GM12878 (cell line): Measurements from ENCODE around the gene ATG14. TPM values are rescaled to one million over a fixed set of nuclear protein-coding genes. Genes with fewer than 3 reads are reported as not detected.

Experiments used
- ATAC-seq: fragments of 200-7000 bp; cut with Tn5 transposase; 3 replicates; pipeline ENCODE4 v1.9.1; 2020; ENCODE audit warnings: mild to moderate bottlenecking, moderate library complexity
- BruUV-seq: library from RNA; stranded (reverse); fragments of 400-500 nt; replicated peaks from 2 replicates; lab custom pipeline; 2021; lab: Mats Ljungman, UMichigan
- CTCF ChIA-PET: fragments of 300-600 bp; sonication (Branson Sonifier 250); formaldehyde crosslinking; extraction: SDS; loops from one replicate; lab custom pipeline; 2021; ENCODE audit warnings: inconsistent platforms; lab: Yijun Ruan, JAX
- POLR2A ChIA-PET: fragments of 350-600 bp; formaldehyde crosslinking; extraction: SDS; loops from one replicate; lab custom pipeline; 2021; ENCODE audit warnings: inconsistent platforms; lab: Charles Lee
- RAD21 ChIA-PET: fragments of 300-600 bp; sonication (Branson Sonifier 250); formaldehyde crosslinking; loops from one replicate; lab custom pipeline; 2023; ENCODE audit warnings: antibody characterized with exemption; ENCODE audit not compliant: unreplicated experiment; lab: Charles Lee
- SMC1A ChIA-PET: fragments of 300-600 bp; sonication (Branson Sonifier 250); formaldehyde crosslinking; loops from one replicate; lab custom pipeline; 2023; ENCODE audit not compliant: unreplicated experiment, uncharacterized antibody; lab: Charles Lee
- DNase-seq: peaks from one replicate; pipeline ENCODE4 v3.0.0-alpha.2; 2011; ENCODE audit warnings: low read depth, low spot score
- FAIRE-seq: peaks from 3 replicates; lab custom pipeline; 2011; peaks lifted over from hg19 to GRCh38; lab: Jason Lieb, UNC
- H2AFZ ChIP-seq: 2 replicates; pipeline ENCODE4 v1.6.0; 2011; ENCODE audit warnings: low read depth, low read length, control low read depth; ENCODE audit not compliant: control insufficient read depth
- H3K27ac ChIP-seq: 2 replicates; pipeline ENCODE4 v1.5.1; 2011; ENCODE audit warnings: control low read depth; ENCODE audit not compliant: control insufficient read depth, insufficient read depth
- H3K27me3 ChIP-seq, 2 experiments: replicated peaks in 1 of 2; 2 replicates each; pipeline versions ENCODE4 v1.6.0 to v1.6.1; 2011; ENCODE audit warnings: low read length in 1 of 2; ENCODE audit not compliant: control insufficient read depth in 2 of 2, insufficient read depth in 2 of 2
- H3K36me3 ChIP-seq, 2 experiments: 2 replicates each; pipeline ENCODE4 v1.5.1; 2011; ENCODE audit warnings: low read length in 1 of 2; ENCODE audit not compliant: control insufficient read depth in 2 of 2, insufficient read depth in 2 of 2
- H3K4me1 ChIP-seq: 2 replicates; pipeline ENCODE4 v1.6.1; 2011; ENCODE audit warnings: mild to moderate bottlenecking, low read length, moderate library complexity, mixed read lengths; ENCODE audit not compliant: control insufficient read depth, insufficient read depth
- H3K4me2 ChIP-seq: 2 replicates; pipeline ENCODE4 v1.6.0; 2011; ENCODE audit warnings: control low read depth; ENCODE audit not compliant: control insufficient read depth, insufficient read depth
- H3K4me3 ChIP-seq: fragments of 200-600 bp; sonication (generic); 2 replicates; pipeline ENCODE4 v1.5.1; 2016
- H3K79me2 ChIP-seq: 2 replicates; pipeline ENCODE4 v1.6.0; 2011; ENCODE audit warnings: low read length; ENCODE audit not compliant: control insufficient read depth, insufficient read depth
- H3K9ac ChIP-seq: 2 replicates; pipeline ENCODE4 v1.8.0; 2011; ENCODE audit warnings: low read length, control low read depth, mixed read lengths; ENCODE audit not compliant: control insufficient read depth, insufficient read depth
- H3K9me3 ChIP-seq: replicated peaks from 3 replicates; pipeline ENCODE4 v1.5.1; 2011; ENCODE audit warnings: mild to moderate bottlenecking, low read length; ENCODE audit not compliant: control insufficient read depth, insufficient read depth
- H4K20me1 ChIP-seq: 2 replicates; pipeline ENCODE4 v1.6.0; 2011; ENCODE audit not compliant: control insufficient read depth, insufficient read depth
- ASH2L ChIP-seq: fragments of 300-600, 200-600 bp; sonication (generic); IDR thresholded peaks from 2 replicates; pipeline ENCODE4 v1.6.1; 2017; ENCODE audit warnings: low read depth, mild to moderate bottlenecking, borderline replicate concordance
- ATF2 ChIP-seq: IDR thresholded peaks from 2 replicates; pipeline ENCODE4 v1.6.1; 2012; ENCODE audit warnings: low read length, inconsistent platforms
- BCLAF1 ChIP-seq: fragments of 450-650 bp; IDR thresholded peaks from 2 replicates; pipeline ENCODE4 v1.6.1; 2017; ENCODE audit warnings: antibody characterized with exemption, mild to moderate bottlenecking, moderate library complexity
- CREM ChIP-seq: IDR thresholded peaks from 2 replicates; pipeline ENCODE4 v1.6.1; 2014; ENCODE audit warnings: antibody characterized with exemption, low read depth
- EED ChIP-seq: sonication (generic); IDR thresholded peaks from 2 replicates; pipeline ENCODE4 v1.6.1; 2016; ENCODE audit warnings: antibody characterized with exemption, low read depth
- HCFC1 ChIP-seq: fragments of 150-350 bp; IDR thresholded peaks from 2 replicates; pipeline ENCODE4 v1.6.1; 2014; ENCODE audit warnings: low read length
- MTA2 ChIP-seq: fragments of 450-650 bp; IDR thresholded peaks from 2 replicates; pipeline ENCODE4 v1.6.1; 2016; ENCODE audit warnings: low read depth, mild to moderate bottlenecking, moderate library complexity
- MXI1 ChIP-seq: fragments of 150-350 bp; IDR thresholded peaks from 2 replicates; pipeline ENCODE4 v1.6.1; 2011; ENCODE audit warnings: low read depth, mild to moderate bottlenecking, inconsistent platforms, low read length, improper control_type of control experiment
- NBN ChIP-seq: fragments of 450-650 bp; IDR thresholded peaks from 2 replicates; pipeline ENCODE4 v1.6.1; 2016
- RELA ChIP-seq: fragments of 450-650 bp; IDR thresholded peaks from 2 replicates; pipeline ENCODE4 v1.8.0; 2014; ENCODE audit warnings: borderline replicate concordance; ENCODE audit not compliant: partially characterized antibody
- RELB ChIP-seq: fragments of 450-650 bp; IDR thresholded peaks from 2 replicates; pipeline ENCODE4 v1.6.1; 2017; ENCODE audit warnings: low read depth, mild to moderate bottlenecking, moderate library complexity
- SREBF1 ChIP-seq: IDR thresholded peaks from 2 replicates; pipeline ENCODE4 v1.6.1; 2012; ENCODE audit warnings: mild to moderate bottlenecking, low read length
- SUPT20H ChIP-seq: IDR thresholded peaks from 2 replicates; pipeline ENCODE4 v1.6.1; 2011; ENCODE audit warnings: low read depth, mild to moderate bottlenecking, low read length, moderate library complexity, borderline replicate concordance; ENCODE audit not compliant: control insufficient read depth
- TCF7 ChIP-seq: IDR thresholded peaks from 2 replicates; pipeline ENCODE4 v1.6.1; 2014; ENCODE audit warnings: antibody characterized with exemption, borderline replicate concordance
- WGBS: methylation state at CpG from one replicate; pipeline ENCODE4 v1.1.6; 2016; ENCODE audit warnings: low lambda C conversion rate; ENCODE audit not compliant: insufficient replicate concordance, insufficient coverage; ENCODE audit errors: missing lambda C conversion rate; 5-methylcytosine and 5-hydroxymethylcytosine counted together
- in situ Hi-C: fragments of 300-500 bp; cut with MboI; formaldehyde crosslinking; loops from 9 replicates; pipeline ENCODE4 v1.14.3; 2018; ENCODE audit warnings: mixed read lengths
- intact Hi-C: fragments of 100-400 bp; cut with micrococcal nuclease; formaldehyde crosslinking; loops from one replicate; pipeline ENCODE4 v1.14.2; 2022; ENCODE audit not compliant: unreplicated experiment
- polyA plus RNA-seq, 11 experiments: library from polyadenylated mRNA; depleted of rRNA in 4 of 11; unstranded in 6 of 11; stranded (reverse) in 5 of 11; fragments of >200 nt; fragmentation: Nextera tagmentation in 4 of 11; fragmentation: Illumina TruSeq in 1 of 11; extraction: Ambion mirVana in 4 of 11; extraction: Trizol in 1 of 11; gene quantifications; 1 replicate in 1 of 11; 2 replicates in 10 of 11; pipeline versions ENCODE4 v1.2.1 to v1.2.3, GENCODE V29; 2011 to 2016; ENCODE audit warnings: inconsistent platforms in 2 of 11, missing spikeins in 2 of 11, low read depth in 1 of 11
- total RNA-seq, 4 experiments: library from RNA; depleted of rRNA in 3 of 4; stranded (reverse); fragments of >200 nt in 3 of 4; fragmentation: Illumina TruSeq in 1 of 4; extraction: Trizol in 1 of 4; gene quantifications; 2 replicates each; pipeline versions ENCODE4 v1.2.1 to v1.2.3, GENCODE V29; 2013 to 2021

ATG14 gene
- total and polyA plus RNA-seq, 10 of the 15 experiments (the other 5 are each of a cell fraction or from before 2014, with no cell fraction given) = 1.1 to 6.4 (median 5.0) TPM

- in situ Hi-C loops (no loop called here), intact Hi-C loops (no loop called here)
- peaks cover 2 to 3% of the 10 kb centered on the region in 2 experiments; a peak in 3 of 4 replicates for H3K36me3 ChIP-seq
- H3K4me1 ChIP-seq = peaks cover 6% of the 10 kb centered on the region; the same call in 1 of the 2 replicates
- TF ChIP-seq MXI1 (no peak), MTA2 (no peak), ATF2 (no peak), SREBF1 (no peak), HCFC1 (no peak), NBN (no peak), BCLAF1 (no peak), TCF7 (no peak), SUPT20H (no peak), EED (no peak), RELA (no peak), RELB (no peak), ASH2L (no peak), CREM (no peak)
- ChIA-PET POLR2A (no interaction called here), CTCF (no interaction called here), RAD21 (no interaction called here), SMC1A (no interaction called here)
- no TSS peak for BruUV-seq
- WGBS = 92% methylated on average over 5 of the region's 5 CpGs
- no peak overlapping the region for H3K4me2 ChIP-seq
- H3K79me2 ChIP-seq = no peaks in the 10 kb centered on the region
- no peak for FAIRE-seq
- ATAC-seq = no peak
- H4K20me1 ChIP-seq = no peaks in the 10 kb centered on the region
- H3K9ac ChIP-seq = no peak overlapping the region
- no peak overlapping the region for H2AFZ ChIP-seq
- no peak for DNase-seq
- H3K9me3 ChIP-seq = no peaks in the 10 kb centered on the region
- no peaks in the 10 kb centered on the region for H3K27me3 ChIP-seq
- H3K27ac ChIP-seq = no peak overlapping the region
- no peak overlapping the region for H3K4me3 ChIP-seq
Observed at GRCh38 chr14:55377236-55377635, 34.4 kb downstream of the ATG14 start.
